GM19351 (cell line): ENCODE measurements around the gene ITPKB.

Experiments
- ATAC-seq: cut with Tn5 transposase; IDR thresholded peaks from one replicate; pipeline ENCODE4 v1.9.1; 2021; ENCODE audit warnings: mild to moderate bottlenecking, moderate library complexity; ENCODE audit not compliant: unreplicated experiment

Gene ITPKB

GRCh38 chr1:226670073-226670472 is 69.0 kb downstream of the ITPKB start:
- no peak for ATAC-seq

- ATAC-seq = no peak
These were observed 70.9 kb downstream of the ITPKB start for GRCh38 chr1:226668173-226668560.

- no peak for ATAC-seq
These were observed 72.4 kb downstream of the ITPKB start for GRCh38 chr1:226666692-226667091.

- no peak for ATAC-seq
These were observed 72.9 kb downstream of the ITPKB start for GRCh38 chr1:226666164-226666506.

GRCh38 chr1:226665505-226666163 is 73.4 kb downstream of the ITPKB start:
- ATAC-seq = no peak

GRCh38 chr1:226664413-226665101 is 74.5 kb downstream of the ITPKB start:
- no peak for ATAC-seq

- ATAC-seq = no peak
These were observed 75.8 kb downstream of the ITPKB start for GRCh38 chr1:226663327-226663704.

GRCh38 chr1:226662642-226663326 is 76.3 kb downstream of the ITPKB start:
- ATAC-seq = peak; percentile 93

GRCh38 chr1:226661965-226662364 is 77.1 kb downstream of the ITPKB start:
- ATAC-seq = no peak

GRCh38 chr1:226661271-226661670 is 77.8 kb downstream of the ITPKB start:
- no peak for ATAC-seq

- no peak for ATAC-seq
These were observed 78.5 kb downstream of the ITPKB start for GRCh38 chr1:226660410-226661182.

GRCh38 chr1:226659641-226660040 is 79.4 kb downstream of the ITPKB start:
- ATAC-seq = no peak

- ATAC-seq = no peak
These were observed 79.9 kb downstream of the ITPKB start for GRCh38 chr1:226659136-226659535.

GRCh38 chr1:226658546-226659125 is 80.4 kb downstream of the ITPKB start:
- ATAC-seq = no peak

- ATAC-seq = no peak
These were observed 81.1 kb downstream of the ITPKB start for GRCh38 chr1:226657895-226658545.

GRCh38 chr1:226656601-226657277 is 82.3 kb downstream of the ITPKB start:
- no peak for ATAC-seq

GRCh38 chr1:226656201-226656600 is 82.9 kb downstream of the ITPKB start:
- no peak for ATAC-seq

- no peak for ATAC-seq
These were observed 83.6 kb downstream of the ITPKB start for GRCh38 chr1:226655251-226656163.

- ATAC-seq = no peak
These were observed 84.4 kb downstream of the ITPKB start for GRCh38 chr1:226654668-226655055.
